ENCODE measurements around the gene DOCK4.

DOCK4 gene

GRCh38 chr7:111697771-111698170, 508.4 kb downstream of the DOCK4 start:
- TF ChIP-seq JUND (IDR thresholded peaks at IDR 0.05; ENCODE audit: low read depth), result no peak
- in situ Hi-C loops (cut with HindIII; ENCODE audit: low pct_unique_long_range_greater_than_20kb, low sequenced_read_pairs), result no loop called here
- no peak for DNase-seq (ENCODE audit: low read depth in 1 of 2, low spot score in 1 of 2)

- no peak for TF ChIP-seq JUND (IDR thresholded peaks at IDR 0.05; ENCODE audit: low read depth)
- in situ Hi-C loops (cut with HindIII; ENCODE audit: low pct_unique_long_range_greater_than_20kb, low sequenced_read_pairs), result no loop called here
- DNase-seq (ENCODE audit: low read depth in 1 of 2, low spot score in 1 of 2), result no peak
These were observed 511.8 kb downstream of the DOCK4 start for GRCh38 chr7:111694376-111694775.

GRCh38 chr7:111690364-111691111, 515.7 kb downstream of the DOCK4 start:
- no peak for TF ChIP-seq JUND (IDR thresholded peaks at IDR 0.05; ENCODE audit: low read depth)
- no peak for DNase-seq (ENCODE audit: low read depth in 1 of 2, low spot score in 1 of 2)
- in situ Hi-C loops (cut with HindIII; ENCODE audit: low pct_unique_long_range_greater_than_20kb, low sequenced_read_pairs), result no loop called here

GRCh38 chr7:111685349-111685748, 520.9 kb downstream of the DOCK4 start:
- in situ Hi-C loops (cut with HindIII; ENCODE audit: low pct_unique_long_range_greater_than_20kb, low sequenced_read_pairs), result no loop called here
- no peak for TF ChIP-seq JUND (IDR thresholded peaks at IDR 0.05; ENCODE audit: low read depth)
- no peak for DNase-seq (ENCODE audit: low read depth in 1 of 2, low spot score in 1 of 2)

- in situ Hi-C loops (cut with HindIII; ENCODE audit: low pct_unique_long_range_greater_than_20kb, low sequenced_read_pairs), result no loop called here
- no peak for TF ChIP-seq JUND (IDR thresholded peaks at IDR 0.05; ENCODE audit: low read depth)
- no peak for DNase-seq (ENCODE audit: low read depth in 1 of 2, low spot score in 1 of 2)
These were observed 523.4 kb downstream of the DOCK4 start for GRCh38 chr7:111682588-111683340.

- no peak for DNase-seq (ENCODE audit: low read depth in 1 of 2, low spot score in 1 of 2)
- no peak for TF ChIP-seq JUND (IDR thresholded peaks at IDR 0.05; ENCODE audit: low read depth)
- in situ Hi-C loops (cut with HindIII; ENCODE audit: low pct_unique_long_range_greater_than_20kb, low sequenced_read_pairs), result no loop called here
These were observed 525.0 kb downstream of the DOCK4 start for GRCh38 chr7:111681242-111681641.

- TF ChIP-seq JUND (IDR thresholded peaks at IDR 0.05; ENCODE audit: low read depth), result no peak
- no peak for DNase-seq (ENCODE audit: low read depth in 1 of 2, low spot score in 1 of 2)
- in situ Hi-C loops (cut with HindIII; ENCODE audit: low pct_unique_long_range_greater_than_20kb, low sequenced_read_pairs), result no loop called here
These were observed 527.2 kb downstream of the DOCK4 start for GRCh38 chr7:111678986-111679385.

GRCh38 chr7:111678281-111678680, 527.9 kb downstream of the DOCK4 start:
- TF ChIP-seq JUND (IDR thresholded peaks at IDR 0.05; ENCODE audit: low read depth), result no peak
- in situ Hi-C loops (cut with HindIII; ENCODE audit: low pct_unique_long_range_greater_than_20kb, low sequenced_read_pairs), result no loop called here
- DNase-seq (ENCODE audit: low read depth in 1 of 2, low spot score in 1 of 2), result no peak

GRCh38 chr7:111677848-111678247, 528.4 kb downstream of the DOCK4 start:
- in situ Hi-C loops (cut with HindIII; ENCODE audit: low pct_unique_long_range_greater_than_20kb, low sequenced_read_pairs), result no loop called here
- no peak for DNase-seq (ENCODE audit: low read depth in 1 of 2, low spot score in 1 of 2)
- TF ChIP-seq JUND (IDR thresholded peaks at IDR 0.05; ENCODE audit: low read depth), result no peak

- in situ Hi-C loops (cut with HindIII; ENCODE audit: low pct_unique_long_range_greater_than_20kb, low sequenced_read_pairs), result no loop called here
- no peak for DNase-seq (ENCODE audit: low read depth in 1 of 2, low spot score in 1 of 2)
- TF ChIP-seq JUND (IDR thresholded peaks at IDR 0.05; ENCODE audit: low read depth), result no peak
These were observed 529.4 kb downstream of the DOCK4 start for GRCh38 chr7:111676811-111677210.
